Fibroblast of villous mesenchyme (primary cell): ENCODE data around the gene ZNF839. TPM values are rescaled to one million over a fixed set of nuclear protein-coding genes. Genes with fewer than 3 reads are reported as not detected.

ENCODE experiments used
- DNase-seq: peaks from one replicate; pipeline ENCODE4 v3.0.0-alpha.2; 2010; ENCODE audit warnings: low read depth
- H3K4me3 ChIP-seq: 2 replicates; pipeline ENCODE4 v1.5.1; 2011; ENCODE audit warnings: low read depth, mild to moderate bottlenecking, low read length
- total RNA-seq: library from RNA; depleted of rRNA; stranded (reverse); fragments of >200 nt; gene quantifications from 2 replicates; pipeline ENCODE4 v1.2.3, GENCODE V29; 2012
- TF ChIP-seq, protein P1 (sequence below): IDR thresholded peaks from 2 replicates; pipeline ENCODE4 v1.5.1; 2012; ENCODE audit warnings: low read depth, mild to moderate bottlenecking, low read length; ENCODE audit not compliant: insufficient read depth

ZNF839 gene
- total RNA-seq, 1 donor, result 9.5 TPM

- peak; percentile 96 for DNase-seq
- TF ChIP-seq, protein P1, sequence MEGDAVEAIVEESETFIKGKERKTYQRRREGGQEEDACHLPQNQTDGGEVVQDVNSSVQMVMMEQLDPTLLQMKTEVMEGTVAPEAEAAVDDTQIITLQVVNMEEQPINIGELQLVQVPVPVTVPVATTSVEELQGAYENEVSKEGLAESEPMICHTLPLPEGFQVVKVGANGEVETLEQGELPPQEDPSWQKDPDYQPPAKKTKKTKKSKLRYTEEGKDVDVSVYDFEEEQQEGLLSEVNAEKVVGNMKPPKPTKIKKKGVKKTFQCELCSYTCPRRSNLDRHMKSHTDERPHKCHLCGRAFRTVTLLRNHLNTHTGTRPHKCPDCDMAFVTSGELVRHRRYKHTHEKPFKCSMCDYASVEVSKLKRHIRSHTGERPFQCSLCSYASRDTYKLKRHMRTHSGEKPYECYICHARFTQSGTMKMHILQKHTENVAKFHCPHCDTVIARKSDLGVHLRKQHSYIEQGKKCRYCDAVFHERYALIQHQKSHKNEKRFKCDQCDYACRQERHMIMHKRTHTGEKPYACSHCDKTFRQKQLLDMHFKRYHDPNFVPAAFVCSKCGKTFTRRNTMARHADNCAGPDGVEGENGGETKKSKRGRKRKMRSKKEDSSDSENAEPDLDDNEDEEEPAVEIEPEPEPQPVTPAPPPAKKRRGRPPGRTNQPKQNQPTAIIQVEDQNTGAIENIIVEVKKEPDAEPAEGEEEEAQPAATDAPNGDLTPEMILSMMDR, result no peak
- peak within 1 kb of the TSS; percentile 92 for H3K4me3 ChIP-seq
Measured at GRCh38 chr14:102304611-102305506, 14.7 kb upstream of the ZNF839 start, which contains the start of gene MOK. Gene MOK, minus strand, starts transcription at chr14:102305164. Its CDS starts 196 bp downstream, at chr14:102304968.

DNA sequence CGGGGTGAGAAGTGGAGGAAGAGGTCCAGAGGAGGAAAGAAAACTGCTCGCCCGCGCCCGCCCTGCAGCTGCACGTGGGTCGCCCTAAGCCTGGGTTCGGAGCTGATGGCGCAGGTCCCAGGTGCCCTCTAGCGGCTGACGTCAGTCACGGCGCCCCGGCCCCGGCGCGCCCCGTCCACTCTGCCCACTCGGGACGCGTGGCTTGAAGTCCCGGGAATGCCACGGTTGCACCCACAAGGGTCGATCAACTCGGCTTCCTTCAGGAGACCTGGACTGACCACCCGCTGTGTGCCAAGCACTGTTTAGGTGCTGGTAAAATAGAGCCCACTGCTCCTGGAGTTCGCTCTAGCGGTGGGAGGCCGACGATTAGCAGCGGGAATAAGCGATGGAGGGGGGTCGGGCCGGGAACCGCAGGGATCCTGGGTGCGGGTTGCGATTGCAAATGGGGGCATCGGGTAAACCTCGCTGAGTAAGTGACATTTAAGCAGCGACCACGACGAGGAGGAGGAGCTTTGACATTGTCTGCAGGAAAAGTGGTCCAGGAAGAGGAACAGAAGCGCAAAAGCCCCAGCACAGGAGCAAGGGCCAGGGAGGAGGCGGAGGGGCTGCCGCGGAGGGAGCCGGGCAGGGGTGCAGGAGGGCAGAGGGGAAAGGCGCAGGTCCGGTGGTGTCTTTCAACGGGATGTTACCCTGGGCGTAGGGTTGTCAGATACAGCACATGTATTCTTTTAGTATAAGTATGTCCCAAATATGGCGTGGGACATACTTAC, 5.1 kb upstream of the ZNF839 start:
- peak; percentile 83 for DNase-seq
- TF ChIP-seq, protein P1, result peak; percentile 82
- H3K4me3 ChIP-seq, result peak overlapping the region; percentile 53

DNA sequence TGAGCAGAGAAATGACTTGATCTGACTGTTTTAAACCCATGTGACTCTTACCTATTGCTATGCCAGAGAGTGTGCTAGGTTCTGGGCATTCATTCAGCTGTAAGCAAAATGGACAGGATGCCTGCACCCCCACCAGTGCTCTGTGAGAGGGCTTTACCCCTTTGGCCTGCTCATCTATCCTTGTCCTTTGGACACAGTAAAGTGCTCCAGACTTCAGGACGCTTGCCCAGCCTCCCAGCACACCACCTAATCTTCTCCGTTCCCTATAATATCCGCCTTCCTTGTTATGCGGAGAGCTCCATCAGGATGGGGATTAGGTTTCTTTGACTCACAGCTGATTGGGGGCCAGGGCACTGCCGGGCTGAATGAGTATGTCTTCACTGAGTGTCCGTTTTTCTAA, 4.4 kb upstream of the ZNF839 start:
- TF ChIP-seq, protein P1, result no peak
- DNase-seq, result no peak

DNA sequence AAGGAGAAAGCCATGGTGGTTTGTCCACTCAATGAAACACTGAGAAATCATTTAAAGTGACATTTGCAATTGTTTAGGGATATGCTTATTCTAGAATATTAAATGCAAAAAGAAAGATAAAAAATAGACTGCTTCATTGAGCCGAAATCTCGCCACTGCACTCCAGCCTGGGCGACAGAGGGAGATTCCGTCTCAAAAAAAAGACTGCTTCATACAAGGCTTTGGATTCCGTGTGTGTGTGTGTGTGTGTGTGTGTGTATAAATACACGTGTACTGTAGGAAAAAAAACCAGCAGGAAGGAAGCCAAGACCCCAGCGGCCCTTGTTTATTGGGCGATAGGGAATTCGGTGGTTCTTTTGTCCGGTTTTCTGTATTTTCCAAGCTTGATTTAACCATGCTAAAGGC, 3.2 kb upstream of the ZNF839 start:
- H3K4me3 ChIP-seq, result peak overlapping the region; percentile 50
- TF ChIP-seq, protein P1, result no peak
- DNase-seq, result peak; percentile 67

More for the DNA sequence above, 4.4 kb upstream of the ZNF839 start:
- H3K4me3 ChIP-seq, result no peak overlapping the region

DNA sequence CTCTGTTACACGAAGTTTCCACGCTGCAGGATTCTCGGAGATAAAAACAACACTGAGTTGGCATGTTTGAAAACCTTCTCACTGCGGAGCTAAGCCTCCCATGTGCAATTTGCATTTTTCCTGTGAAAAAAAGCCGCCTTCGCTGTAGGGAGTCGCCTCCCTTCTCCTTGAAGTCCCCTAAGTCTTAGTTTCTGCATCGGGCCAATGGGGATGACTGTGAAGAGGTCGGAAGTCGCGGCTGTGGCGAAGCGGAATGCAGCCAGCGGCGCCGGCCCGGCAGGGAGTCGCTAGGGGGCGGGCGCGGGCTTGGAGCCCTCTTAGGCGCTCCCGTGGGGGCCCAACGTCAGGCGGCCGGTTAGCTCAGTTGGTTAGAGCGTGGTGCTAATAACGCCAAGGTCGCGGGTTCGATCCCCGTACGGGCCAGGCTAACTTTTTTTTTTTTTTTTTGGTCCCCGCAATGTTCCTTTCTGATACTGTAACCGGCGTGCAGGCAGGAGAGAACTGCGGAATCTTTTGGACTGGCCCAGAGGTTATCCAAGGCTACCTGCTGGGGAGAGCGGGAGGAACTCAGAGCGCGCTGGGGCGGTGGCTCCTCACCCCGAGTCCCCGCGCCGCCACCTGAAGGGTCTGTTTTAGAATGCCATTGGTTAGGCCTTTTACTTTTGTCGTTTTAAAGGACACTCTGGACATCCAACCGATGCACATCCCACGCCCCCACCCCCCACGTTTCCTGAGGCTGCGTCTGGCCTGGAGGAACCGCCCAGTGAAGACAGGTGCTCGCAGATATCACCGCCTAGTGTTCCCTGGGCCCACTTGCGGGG, 2.6 kb upstream of the ZNF839 start:
- peak overlapping the region; percentile 67 for H3K4me3 ChIP-seq
- TF ChIP-seq, protein P1, result peak; percentile 70
- peak; percentile 93 for DNase-seq

DNA sequence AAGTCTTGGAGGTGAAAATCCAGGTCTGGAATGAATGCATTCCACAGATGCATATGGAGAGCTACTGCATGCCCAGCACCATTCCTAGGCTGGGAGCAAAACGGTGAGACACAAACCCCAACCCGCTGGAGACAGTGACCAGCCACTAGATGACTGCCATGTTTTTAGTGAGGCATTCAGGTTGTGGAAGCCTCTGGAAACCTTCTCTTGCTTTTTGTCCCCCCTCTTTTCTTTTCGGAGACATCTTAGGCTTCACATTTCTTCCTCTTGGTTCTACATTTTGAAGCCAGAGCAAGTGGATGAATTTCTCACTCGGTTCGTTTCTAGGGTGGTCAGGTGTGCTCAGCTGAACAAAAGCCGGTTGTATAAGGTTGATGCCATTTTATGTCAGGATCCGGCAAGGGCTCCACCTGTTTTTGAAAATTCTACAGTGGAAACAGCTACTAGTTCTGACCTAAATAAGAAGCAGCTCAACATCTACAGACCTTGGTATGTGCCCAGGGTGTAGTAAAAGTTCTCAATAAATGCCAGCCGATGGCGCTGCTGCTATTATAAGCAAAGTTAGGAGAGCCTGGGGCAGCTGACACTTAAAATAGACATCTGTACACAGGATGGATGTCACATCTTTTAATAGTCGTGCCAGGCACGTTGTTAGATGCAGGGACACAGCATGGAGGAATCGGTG, 1.8 kb upstream of the ZNF839 start:
- no peak for DNase-seq
- TF ChIP-seq, protein P1, result no peak
- peak overlapping the region; percentile 67 for H3K4me3 ChIP-seq
